Hepatic stellate cell (primary cell): ENCODE results near the gene ZBED2.
"Not testable (repeated sequence)": the region's sequence is repeated elsewhere in the genome, so short reads cannot be mapped to it uniquely, and the experiment has no call there.

Experiments
- DNase-seq: peaks from one replicate; pipeline ENCODE4 v3.0.0; 2011; ENCODE audit warnings: low spot score

Gene ZBED2, protein sequence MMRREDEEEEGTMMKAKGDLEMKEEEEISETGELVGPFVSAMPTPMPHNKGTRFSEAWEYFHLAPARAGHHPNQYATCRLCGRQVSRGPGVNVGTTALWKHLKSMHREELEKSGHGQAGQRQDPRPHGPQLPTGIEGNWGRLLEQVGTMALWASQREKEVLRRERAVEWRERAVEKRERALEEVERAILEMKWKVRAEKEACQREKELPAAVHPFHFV

DNA sequence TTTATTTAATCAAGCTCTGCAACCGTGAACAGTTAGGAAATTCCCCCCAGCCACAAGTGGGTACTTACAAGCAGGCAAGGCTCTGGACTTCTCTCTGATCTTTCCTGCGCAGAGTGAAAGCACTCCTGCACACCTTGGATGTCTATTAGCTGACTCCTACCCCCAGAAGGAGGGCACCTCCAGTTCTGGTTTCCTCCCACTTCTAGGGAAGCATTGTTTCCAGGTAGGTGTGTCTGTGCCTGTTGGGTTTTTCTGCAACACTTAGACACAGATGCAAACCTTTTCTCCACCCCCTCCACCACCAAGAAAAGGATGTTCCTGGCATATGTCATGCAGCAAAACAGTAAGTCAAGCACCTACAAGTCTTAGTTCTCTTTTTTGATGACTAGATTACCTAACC is at the start of gene ZBED2:
ZBED2 (minus strand) TSS at position 115 of the 400 bp plus-strand sequence. CDS start 1,145 bp downstream, outside the sequence.
- no peak for DNase-seq

DNA sequence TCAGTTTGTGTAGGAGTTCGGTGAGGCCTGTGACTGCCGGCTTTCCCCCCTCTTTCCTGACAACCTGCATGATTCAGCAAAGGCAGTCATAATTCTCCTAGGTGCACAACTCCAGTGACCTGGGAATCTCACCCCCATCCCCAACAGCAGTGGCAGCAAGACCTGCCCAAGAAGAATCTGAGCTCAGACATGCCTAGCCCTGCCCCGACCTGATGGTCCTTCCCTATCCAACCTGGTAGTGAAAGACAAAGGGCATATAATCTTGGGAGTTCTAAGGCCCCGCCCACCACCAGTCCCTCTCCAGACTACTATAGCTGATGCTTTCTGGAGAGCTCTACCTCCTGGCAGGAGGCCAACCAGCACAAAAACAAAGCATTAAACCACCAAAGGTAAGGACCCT is 44.2 kb upstream of the ZBED2 start:
- DNase-seq = no peak

DNA sequence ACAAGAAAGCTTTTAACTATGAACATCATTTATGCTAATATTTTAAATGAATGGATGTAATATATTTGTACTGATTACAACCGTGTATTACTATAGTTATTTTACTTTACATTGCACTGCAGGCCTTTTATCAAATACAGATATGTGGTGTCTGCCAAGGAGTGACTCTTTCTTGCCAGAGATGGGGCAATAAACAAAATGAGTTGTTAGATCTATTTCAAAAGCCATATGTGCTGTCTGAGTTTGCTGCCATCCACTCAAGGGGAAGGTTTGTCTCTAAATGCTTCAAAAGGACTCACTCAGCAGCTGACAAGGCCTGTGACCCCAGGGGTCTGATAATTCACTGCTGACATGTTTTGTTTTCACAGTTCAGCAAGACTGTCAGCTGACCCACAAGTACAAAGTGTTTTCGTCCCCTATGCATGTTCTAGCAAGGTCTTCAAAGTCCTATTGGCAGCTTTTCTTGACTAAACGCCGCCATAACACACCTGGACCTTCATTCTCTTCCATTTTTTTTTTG is 41.3 kb upstream of the ZBED2 start:
- no peak for DNase-seq

DNA sequence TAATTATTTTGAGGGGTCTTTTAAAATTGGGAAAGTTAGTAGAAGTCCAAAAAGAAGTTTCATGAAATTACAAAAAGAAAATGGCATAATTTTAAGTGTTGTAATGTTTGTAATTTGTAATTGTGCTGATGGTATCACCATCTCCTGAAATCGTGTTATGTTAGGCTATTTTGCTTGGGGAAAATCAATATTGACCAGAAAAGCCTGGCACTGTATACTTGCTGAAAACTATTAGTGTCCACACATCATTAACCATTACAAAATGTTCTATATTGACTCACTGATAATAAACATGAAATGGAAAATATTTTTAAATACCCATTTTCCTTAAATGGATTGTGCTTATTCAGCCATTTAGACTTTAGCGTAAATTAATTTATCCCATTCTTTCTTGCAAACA is 40.3 kb upstream of the ZBED2 start:
- no peak for DNase-seq

DNA sequence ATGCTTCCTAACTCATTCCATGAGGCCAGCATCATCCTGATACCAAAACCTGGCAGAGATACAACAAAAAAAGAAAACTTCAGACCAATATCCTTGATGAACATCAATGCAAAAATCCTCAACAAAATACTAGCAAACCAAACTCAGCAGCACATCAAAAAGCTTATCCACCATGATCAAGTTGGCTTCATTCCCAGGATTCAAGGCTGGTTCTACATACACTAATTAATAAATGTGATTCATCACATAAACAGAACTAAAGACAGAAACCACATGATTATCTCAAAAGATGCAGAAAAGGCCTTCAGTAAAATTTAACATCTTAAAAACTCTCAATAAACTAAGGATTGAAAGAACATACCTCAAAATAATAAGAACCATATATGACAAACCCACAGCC is 35.5 kb upstream of the ZBED2 start:
- DNase-seq = not testable (repeated sequence)

DNA sequence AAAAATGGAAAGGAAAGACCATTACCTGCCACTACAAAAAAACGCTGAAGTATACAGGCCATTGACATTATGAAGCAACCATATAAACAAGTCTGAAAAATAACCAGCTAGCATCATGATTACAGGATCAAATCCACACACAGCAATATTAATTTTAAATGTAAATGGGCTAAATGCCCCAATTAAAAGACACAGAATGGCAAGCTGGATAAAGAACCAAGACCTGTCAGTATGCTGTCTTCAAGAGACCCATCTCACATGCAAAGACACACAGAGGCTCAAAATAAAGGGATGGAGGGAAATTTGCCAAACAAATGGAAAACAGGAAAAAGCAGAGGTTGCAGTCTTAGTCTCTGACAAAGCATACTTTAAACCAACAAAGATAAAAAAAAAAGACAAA is 33.9 kb upstream of the ZBED2 start:
- not testable (repeated sequence) for DNase-seq

DNA sequence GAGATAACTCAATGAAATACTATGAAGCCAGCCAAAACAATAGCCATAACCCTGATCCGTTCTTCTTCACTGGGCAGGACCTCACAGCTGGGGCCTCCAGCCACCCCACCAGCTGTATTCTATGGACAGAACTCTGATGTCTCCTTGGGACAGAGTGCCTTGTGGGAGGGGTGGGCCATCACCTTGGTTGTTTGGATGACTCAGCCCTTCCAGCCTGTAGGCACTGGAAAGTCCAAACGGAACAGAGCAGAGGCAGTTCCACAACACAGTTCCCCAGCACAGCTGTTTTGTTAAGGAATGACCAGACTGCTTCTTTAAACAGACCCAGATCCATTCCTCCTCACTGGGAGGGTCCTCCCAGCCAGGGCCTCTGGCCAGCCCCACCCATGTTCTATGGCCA is 31.9 kb upstream of the ZBED2 start:
- DNase-seq = no peak

DNA sequence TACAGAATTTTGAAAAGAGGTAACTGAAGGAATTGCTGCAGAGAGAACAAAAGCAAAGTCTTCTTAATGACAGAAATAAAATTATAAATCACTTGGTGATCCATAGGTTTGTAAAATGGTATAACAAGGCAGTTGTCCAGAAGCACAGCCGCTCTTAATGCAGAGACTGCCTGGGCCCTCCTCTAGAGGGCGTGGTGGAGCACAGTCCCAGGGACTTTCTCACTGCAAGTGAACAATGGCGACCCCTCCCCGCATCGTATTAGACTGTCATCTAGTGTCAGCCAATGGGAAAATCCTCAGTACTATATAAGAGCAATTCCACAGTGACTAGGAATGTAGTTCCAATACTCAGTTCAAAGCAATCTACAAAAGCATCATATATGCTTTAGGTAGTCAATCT is 26.4 kb upstream of the ZBED2 start:
- DNase-seq = no peak

DNA sequence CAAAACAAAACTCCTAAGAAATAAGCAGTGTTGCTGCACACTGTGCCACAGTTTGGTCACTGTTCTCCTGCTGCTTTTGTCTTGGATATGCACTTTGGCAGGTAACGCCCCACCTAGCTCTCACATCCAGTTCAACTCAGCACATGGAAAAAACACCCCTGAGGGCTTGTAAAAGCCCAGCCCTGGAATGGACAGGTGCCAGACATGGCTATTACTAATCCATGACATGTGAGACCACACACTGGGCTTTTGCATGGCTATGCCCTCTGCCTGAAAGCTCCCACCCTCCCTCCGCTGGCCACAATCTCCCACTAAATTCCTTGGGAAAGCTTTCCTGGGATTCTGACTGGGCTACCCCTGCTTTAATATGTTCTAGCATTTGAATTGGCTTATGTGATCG is 24.7 kb upstream of the ZBED2 start:
- DNase-seq = no peak

DNA sequence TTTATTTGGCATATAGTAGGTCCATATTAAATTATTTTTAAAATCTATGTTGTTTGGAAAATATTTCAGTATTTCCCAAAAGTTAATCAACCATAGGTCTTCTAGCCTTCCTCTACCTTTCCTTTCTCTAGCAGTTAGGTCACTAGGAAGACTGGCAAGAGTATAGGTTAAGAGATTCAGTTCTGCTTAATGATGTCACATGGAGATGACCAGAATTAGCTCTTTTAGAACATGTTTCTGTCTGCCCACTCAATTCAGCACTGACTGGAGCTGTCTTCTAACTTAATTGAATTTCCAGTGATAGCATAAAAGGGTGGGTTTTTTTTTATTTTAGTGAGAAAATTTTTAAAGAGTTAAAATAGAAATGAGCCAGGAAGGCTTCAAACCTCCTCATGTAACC is 23.8 kb upstream of the ZBED2 start:
- no peak for DNase-seq

DNA sequence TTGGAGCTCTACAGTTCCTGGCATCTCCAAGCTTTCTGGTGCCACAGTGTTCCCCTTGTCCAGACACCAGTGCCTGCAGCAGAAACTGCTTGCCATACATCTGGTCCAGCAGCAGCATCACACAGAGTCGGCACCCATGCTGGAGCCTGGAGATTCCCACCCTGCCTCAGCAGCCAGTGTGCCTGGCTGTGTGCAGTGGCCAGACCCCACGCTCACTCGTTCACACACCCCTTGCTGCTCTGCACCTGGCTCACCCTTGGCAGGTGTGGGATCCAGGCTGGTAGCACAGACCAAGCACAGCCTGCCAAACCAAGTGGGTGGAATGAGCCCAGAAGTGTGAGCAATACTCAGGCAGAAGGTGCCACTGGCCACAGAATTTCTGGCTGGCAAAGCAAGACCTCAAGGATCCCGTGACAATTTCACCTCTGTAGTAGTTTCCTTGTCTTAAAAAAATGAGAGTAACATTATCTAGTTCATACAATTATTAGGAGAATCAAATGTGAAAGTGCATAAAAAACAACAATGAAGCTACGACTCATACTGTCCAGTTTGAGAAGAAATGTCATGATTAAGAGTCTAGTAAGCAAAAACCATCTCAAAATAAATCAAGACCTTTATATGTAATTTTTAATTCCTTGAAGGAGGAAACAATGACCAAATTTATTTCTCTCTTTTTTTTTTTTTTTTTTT is 22.9 kb upstream of the ZBED2 start:
- DNase-seq = no peak

DNA sequence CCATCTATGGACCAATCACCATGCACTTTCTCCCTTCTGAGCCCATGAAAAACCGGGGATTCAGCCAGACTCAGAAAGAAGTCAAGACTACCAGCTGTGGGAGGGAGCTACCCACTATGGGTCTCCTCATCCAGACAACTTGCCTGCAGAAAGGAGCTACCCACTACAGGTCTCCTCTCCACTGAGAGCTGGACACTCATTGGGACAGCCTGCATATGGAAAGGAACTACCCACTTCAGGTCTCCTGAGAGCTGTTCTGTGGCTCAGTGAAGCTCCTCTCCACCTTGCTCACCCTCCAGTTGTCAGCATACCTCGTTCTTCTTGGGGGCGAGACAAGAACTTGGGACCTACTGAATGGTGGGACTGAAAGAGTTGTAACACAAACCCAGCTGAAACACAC is 22.3 kb upstream of the ZBED2 start:
- no peak for DNase-seq

DNA sequence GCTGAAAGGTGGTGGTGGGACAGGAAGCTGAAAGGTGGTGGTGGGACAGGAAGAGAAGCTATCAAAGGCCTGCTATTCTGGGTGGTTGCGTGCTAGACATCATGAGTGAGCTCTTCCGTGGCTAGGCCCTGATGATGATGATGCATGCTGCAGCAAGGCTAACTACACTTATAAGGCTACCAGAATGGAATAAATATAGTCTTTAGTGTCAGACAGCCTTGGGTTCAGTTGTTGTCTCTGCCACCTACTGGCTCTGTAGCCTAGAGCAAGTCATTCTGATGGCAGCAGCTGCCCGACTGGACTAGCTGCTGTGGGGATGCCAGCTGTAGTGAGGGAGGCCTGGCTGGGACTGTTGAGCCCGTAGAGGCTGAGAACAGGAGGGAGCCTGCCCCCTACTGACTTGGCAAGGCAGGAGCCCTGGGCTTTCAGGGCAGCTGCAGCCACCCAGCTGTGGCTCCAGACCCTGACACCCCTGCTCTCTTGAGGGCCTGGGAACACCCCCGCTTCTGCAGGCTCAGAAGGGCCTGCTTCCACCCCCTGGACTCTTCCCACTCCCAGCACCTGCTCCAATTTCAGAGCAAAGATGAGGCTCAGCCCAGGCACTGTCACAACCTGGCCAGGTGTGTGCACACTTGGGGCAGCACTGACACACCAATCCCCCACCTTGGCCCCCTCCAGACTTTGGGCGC is 21.4 kb upstream of the ZBED2 start:
- no peak for DNase-seq

DNA sequence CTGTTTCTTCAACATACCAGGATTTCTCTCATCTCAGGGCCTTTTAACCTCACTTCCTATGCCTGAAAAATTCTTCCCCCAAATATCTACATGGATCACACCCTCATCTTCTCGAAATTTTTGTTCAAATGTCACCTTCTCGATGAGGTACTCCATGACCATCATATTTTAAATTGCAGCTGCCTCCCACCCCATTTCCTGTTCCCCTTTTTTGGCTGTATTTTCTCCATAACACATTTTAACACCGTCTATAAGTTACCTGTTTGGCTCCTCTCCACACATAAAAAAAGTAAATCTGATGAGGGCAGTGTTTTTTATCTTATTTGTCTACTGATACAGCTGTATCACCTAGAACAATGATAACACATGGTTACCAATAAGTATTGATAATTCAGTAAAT is 20.7 kb upstream of the ZBED2 start:
- DNase-seq = no peak

DNA sequence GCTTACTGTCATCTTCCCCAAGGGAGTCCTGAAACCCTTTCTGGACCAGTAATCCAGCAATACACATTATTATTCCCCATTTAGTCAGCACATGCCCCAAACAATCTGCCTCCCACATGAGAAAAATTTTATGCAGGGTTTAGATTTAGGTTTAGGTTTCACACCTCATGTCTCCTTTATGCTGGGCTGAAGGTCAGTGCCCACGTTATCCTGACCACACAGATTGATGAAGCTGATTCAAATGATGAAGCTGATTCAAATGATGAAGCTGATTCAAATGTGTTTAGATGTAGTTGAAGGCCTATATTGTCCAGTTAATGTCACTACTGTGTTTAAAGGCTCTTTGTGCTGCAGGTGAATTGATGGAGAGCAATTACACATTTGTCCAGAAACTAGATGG is 18.1 kb upstream of the ZBED2 start:
- no peak for DNase-seq

DNA sequence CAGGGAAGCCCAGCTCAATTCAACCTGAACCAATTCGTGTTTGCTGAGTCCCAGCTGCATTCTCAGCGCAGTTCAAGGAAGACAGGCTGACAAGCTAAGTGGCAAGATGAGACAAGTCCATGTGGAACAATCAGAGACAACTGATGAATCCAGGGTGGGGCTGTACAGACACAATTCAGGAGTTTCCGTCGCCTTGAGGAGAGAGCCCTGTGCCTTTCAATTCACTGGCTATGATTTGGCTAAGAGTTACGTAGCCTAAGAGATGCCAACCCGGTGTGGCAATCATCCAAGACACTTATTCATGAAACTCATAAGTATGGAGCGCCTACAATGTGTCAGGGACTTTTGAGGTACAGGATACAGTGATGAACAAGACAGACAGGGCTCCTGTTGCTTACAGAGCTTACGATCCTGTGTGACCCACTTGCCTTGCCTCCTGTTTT is 15.5 kb upstream of the ZBED2 start:
- DNase-seq = no peak

DNA sequence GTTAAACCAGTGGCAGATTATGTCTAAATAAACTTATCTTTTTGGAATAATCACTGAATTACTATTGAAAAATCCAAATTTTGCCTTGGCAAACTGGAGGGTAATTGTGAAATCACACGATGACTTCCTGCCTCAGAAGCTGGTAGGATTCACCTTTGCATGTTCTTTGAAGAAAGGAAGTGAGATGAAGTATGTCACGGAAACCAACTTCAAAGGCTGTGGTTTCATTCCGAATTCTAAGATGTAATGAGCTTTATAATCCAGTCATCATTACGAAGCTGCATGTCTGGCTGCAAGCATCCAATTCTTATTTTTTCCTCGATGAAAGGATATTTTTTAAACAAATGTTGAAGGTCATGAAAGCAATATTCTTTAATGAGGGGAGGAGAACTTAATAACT is 15.0 kb upstream of the ZBED2 start:
- no peak for DNase-seq

DNA sequence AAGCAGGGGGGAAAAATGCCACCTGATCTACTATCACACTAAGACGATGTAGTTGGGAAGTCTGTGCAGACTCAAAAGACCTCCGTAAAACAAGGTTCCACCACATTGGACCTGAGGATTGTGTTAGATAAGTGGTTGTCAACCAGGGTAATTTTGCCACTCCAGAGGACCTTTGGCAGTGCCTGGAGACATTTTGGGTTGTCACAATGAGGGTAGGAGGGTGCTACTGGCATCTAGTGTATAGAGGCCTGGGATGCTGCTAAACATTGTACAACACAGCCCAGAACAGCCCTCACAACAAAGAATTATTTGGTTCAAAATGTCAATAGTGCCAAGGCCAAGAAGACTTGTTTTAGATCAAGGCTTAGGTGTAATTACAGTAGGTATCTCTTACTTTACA is 14.6 kb upstream of the ZBED2 start:
- no peak for DNase-seq

DNA sequence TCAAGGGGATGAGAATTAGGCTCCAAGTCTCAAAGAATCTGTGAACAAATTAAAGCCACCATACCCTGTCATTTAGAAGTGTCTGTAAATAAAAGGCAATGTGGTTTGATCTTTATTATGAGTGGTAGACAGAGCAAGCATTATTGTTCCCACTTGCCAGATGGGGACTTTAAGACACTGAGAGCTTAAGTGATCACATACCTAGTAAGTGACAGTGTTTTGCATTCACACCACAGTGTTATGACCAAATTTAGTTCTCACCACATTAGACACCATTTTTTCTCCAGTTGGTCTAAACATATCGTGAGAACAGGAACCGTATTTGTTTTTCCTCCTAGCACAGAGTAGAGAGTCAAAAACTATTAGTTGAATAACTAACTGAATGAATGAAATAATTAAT is 13.2 kb upstream of the ZBED2 start:
- DNase-seq = no peak

DNA sequence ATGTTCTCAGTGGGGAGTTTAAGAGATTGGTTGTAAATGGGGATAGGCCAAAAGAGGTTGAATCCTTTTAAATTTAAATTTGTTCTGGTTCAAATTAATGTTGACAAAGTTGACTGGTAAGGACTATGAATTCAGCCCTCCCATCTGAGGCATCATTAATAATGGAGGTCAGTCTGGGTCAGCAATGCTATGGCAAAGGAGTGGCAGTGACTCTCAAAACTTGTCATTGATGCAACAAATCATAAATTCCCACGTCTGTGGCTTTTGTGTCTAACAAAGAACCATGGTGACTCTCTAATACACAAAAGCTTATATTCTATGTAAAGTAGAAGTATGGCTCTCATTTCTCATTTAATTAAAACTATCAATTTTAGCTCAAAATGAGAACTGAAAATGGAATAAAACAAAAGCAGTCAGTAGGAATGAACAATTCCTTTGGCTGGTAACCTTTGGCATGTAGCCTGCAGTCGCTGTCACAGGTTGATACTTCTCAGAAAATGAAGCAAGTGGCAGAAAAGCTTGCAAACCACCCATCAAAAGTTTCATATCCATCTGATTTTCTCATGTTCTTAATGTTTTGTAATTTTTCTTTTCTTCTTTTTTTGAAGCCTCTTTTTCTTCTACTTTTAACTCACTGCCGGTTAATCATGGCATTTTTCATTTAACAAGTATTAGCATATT is 12.2 kb upstream of the ZBED2 start:
- no peak for DNase-seq

DNA sequence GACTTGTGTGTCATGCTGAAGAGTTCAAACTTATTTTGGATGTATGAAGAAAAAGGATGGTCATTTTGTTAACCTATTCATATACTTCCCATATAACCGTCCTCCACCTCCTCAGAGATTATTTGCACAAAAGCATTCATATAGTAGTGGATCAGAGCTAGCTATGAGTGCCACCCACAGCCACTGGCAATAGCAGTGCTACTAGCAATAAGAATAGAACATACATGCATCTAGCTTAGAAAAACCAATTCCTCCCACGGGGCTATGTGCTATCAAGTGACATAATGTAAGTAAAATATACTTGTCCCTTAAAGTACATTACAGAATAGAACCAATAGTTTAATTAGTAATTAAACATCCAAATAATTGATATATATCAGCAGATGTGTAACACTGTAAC is 10.3 kb upstream of the ZBED2 start:
- DNase-seq = no peak

DNA sequence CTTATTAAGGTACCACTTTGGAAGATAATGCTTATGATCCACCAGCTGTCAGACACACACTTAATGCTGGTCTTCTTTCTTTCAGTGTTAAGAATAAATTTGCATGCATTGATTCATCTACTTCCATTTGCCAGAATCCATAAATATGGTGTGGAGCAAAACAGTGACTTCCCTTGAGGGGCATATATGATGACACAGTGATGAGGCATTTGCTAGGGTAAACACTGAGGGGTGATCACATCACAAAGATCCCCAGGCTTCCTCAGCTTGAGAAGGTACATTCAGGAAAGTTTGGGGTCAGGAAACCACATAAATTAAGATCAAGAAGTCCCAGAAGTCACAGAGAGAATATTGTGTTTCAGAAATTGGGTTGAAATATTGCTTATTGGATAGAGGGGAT is 9.9 kb upstream of the ZBED2 start:
- DNase-seq = no peak

DNA sequence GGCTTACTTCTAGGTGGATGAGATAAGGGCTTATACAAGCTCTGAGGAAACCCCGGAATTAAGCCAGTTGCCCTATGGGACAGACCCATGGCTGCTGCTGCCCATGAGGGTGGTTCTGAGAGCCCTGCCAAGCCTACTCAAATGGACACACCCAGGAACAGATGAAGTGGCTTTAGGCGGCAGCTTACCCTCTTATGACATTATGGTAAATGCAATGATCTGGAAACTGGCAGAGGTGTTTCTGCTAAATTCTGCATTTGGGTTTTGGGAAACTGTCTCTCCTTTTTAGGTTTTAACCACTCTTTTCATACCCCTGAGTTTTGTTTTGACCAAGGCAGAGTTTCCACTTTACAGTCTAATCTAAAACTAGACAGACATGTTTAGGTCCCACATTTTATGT is 9.0 kb upstream of the ZBED2 start:
- no peak for DNase-seq
